Activated gamma-delta T cell treated with anti-CD3 and anti-CD28 coated beads, Interleukin-2, amount 50 U/mL, for 16 hours (primary cell): ENCODE data around the gene GRIK3.
"Not testable (repeated sequence)": the region's sequence is repeated elsewhere in the genome, so short reads cannot be mapped to it uniquely, and the experiment has no call there.

Experiments used
- DNase-seq: peaks from one replicate; pipeline ENCODE4 v3.0.0-alpha.2; 2020; ENCODE audit warnings: low read depth

GRIK3 gene

GRCh38 chr1:36941316-36941978 lies 92.9 kb downstream of the GRIK3 start:
- DNase-seq: no peak

DNA sequence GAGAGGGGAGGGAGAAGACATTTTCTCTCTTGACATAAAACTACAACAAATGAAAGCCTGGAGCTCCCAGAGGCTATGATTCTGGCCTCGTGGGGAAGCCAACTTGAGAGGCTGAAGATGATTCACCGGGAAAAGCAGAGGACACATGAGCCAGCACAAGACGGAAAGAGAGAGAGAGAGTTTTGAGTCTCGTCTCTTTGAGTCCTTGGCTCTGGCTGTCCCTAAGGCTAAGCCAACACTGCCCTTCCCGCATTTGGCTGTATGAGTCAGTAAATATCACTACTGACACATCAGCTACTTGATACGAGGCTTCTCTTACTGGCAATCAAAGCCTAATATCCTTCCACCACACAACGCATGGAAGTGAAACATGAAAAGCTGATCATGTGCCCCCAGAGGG lies 95.5 kb downstream of the GRIK3 start:
- no peak for DNase-seq

GRCh38 chr1:36937371-36937770 lies 96.9 kb downstream of the GRIK3 start:
- no peak for DNase-seq

DNA sequence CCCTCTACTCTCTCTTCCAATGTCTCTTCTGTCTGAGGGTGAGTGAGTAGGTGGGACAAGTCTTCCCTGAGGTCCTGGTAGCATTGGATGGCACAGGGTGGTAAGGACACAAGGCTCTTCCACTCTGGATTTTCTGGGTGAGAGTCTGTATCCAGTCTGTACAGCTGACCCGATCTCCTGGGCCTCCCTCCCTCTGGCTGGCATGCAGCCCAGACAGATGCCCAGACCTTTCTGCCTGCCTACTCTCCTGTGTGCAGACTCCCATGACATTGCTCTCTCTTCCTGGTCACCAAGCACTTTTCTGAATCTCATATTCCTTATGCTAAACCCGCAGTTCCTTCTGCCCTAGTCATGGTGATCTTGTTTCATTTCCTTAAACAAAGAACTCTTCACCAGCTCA lies 100.3 kb downstream of the GRIK3 start:
- DNase-seq: no peak

GRCh38 chr1:36927826-36928225 lies 106.5 kb downstream of the GRIK3 start:
- DNase-seq: no peak

DNA sequence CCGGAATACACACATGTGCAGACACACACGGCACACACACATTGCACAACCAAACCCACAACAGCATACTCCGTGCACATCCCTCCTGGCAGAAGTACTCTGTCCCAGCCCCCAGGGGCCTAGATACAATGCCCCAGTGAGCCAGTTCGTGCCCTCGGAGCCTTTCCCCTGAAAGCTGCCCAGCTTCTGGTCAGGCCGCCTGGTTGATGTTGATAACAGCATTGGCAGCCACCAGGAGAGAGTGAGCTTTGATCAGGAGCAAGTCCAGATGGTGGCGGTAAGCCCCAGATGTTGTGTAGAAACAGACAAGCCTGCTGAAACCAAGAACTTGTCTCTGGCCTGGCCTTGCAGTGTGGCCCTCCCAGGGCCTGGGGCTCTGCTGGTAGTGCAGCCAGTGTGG lies 109.1 kb downstream of the GRIK3 start:
- no peak for DNase-seq

GRCh38 chr1:36924282-36924811 lies 110.0 kb downstream of the GRIK3 start:
- no peak for DNase-seq

DNA sequence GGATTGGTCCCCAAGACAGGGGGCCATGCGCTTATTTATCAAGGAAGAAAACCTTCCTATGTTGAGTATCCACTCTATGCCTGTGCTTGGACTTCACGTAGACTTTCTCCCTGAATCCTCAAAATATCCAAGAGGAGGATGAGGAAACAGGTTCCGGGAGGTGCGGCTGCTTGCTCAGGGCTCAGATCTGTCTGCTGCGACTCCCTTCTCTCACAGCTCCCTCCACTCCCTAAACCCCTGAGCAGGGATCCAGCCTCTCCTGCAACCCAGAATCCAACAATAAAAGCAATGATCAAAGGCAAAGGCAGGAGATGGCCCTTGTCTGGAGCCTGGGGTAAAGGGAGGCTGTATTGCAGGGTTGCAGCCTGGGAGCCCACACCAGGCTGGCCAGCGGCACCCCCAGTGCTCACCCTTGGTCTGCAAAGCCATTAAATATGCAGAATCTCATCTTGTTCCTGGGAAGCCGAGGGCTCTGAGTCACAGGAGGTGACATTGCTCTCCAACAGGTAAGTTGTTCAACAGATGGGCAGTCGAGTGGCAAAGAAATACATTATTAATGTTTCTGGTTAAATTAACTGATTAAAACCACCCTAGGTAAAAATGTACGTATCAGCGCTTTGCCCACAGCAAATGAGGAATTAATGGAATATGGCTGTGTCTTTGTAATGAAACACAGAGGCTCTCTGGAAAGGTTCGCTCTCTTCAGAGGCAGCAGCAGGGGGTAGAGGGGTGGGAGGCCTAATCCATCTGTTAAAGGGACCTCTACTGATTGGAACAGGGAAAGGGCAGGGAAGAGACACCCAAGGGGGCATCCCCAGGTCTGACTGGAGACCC lies 111.5 kb downstream of the GRIK3 start:
- no peak for DNase-seq

- DNase-seq: no peak
Measured at GRCh38 chr1:36922071-36922470, 112.2 kb downstream of the GRIK3 start.

DNA sequence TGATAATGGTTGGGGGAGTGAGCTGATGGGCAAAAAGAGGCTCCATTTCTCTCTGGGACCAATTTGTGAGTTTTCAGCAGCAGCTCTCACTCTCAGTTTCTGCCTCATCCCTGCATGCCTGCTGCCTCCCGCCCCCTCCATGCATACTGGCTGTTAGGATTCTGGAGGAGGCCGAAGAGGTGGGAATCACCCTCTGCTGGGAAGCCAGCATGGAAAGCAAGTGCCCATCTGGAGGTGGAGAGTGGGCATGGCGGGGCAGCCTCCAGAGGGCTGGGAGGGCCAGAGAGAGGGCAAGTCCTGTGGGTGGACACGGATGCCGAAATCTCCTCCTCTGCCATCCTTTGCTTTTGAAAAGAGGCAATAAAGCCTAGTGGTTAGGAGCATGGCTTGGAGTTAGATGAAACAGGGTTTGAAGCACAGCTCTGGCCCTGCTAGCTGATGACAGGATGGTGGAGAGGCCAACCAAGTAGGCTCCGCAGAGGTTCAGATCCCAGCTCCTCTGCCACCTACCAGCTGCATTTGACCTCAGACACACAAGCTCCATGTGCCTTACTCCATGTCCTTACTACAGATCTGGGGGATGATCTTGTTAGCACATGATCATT lies 113.4 kb downstream of the GRIK3 start:
- DNase-seq: no peak

GRCh38 chr1:36920371-36920770 lies 113.9 kb downstream of the GRIK3 start:
- DNase-seq: no peak

DNA sequence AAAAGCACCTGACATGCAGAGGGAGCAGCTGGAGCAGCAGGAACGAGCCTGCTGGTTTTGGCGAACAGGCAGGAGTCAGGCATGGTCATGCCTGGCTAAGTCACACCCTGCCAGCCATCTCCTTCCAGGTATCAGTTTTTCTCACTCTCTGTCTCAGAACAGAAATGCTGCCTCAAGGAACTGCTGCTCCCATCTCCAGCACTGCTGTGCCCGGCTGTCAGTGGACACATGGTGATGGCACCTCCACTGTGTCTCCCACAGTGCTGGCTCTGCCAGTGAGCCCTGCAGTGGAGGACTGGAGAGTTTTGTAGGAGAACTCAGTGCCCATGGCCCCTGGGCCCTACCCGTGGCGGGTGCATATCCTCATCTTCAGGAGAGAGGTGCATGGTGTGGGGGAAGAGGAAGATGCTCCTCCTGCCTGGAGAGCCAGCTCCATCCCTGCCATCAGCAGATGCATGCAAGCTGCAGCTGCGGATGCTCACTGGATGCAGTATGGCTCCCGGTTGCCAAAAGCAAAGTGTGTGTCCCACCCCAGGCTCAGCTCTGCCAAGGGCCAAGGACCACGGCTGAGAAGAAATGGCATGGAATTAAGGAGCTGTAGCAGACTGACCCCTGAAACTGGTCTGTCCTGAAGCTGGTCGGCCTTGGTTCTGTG lies 114.7 kb downstream of the GRIK3 start:
- no peak for DNase-seq

GRCh38 chr1:36918604-36919003 lies 115.7 kb downstream of the GRIK3 start:
- no peak for DNase-seq

GRCh38 chr1:36916542-36916941 lies 117.8 kb downstream of the GRIK3 start:
- not testable (repeated sequence) for DNase-seq

- DNase-seq: no peak
Measured at GRCh38 chr1:36913484-36914060, 120.7 kb downstream of the GRIK3 start.

DNA sequence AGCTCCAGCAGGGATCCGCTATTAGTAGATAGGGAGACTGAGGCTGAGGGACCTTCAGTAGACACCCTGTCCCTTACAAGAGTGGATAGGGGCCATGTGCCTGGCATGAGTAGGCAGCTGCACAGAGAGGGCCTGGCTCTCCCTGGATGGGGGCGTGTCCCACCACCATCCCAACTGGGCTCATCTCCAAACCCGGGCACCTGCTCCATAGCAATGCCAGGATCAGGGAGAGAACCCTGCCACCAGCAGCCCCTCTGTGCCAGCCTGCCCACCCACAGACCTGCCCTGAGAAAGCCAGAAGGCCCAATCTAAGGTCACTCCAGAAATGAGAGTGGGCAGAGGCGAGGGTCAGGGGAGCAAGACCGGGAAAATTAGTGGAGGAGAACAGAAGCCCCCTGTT lies 121.3 kb downstream of the GRIK3 start:
- no peak for DNase-seq

- DNase-seq: no peak
Measured at GRCh38 chr1:36912365-36912865, 121.9 kb downstream of the GRIK3 start.

DNA sequence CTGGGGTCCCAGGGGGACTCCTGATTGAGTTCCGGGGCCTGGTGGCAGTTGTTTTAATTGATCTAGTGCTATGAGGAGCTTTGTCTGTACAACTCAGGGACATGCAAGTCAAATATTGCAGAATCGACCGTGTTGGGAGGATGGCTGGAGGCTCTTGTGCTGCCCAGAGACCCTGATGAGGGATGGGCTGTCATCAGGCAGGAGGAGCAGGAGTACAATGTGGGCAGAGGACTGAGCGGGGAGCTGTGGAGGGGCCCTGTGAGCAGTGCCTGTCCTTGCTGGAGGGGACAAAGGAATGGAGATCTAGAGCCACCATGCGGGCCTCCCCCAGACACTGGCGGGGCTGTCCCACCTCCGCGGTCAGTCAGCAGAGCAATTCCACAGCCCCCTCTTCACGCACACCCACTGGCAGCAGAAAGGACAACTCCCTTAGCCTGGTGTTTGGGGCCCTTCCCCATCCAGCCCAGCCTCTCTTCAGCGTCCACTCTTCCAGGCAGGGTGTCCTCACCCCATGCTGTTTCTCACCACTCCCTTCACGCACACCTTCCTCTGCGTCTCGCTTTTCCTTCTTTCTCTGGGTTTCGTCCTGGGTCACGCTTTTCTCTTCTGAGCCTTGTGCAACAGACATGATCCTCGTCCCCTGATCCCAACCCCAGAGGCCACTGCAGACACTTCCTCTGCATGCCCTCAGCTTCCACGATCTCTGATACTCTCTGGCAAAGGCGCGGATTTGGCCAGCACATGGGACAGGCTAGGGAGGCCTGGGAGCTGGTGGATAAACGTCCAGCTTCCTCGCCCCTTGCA lies 122.6 kb downstream of the GRIK3 start:
- no peak for DNase-seq

DNA sequence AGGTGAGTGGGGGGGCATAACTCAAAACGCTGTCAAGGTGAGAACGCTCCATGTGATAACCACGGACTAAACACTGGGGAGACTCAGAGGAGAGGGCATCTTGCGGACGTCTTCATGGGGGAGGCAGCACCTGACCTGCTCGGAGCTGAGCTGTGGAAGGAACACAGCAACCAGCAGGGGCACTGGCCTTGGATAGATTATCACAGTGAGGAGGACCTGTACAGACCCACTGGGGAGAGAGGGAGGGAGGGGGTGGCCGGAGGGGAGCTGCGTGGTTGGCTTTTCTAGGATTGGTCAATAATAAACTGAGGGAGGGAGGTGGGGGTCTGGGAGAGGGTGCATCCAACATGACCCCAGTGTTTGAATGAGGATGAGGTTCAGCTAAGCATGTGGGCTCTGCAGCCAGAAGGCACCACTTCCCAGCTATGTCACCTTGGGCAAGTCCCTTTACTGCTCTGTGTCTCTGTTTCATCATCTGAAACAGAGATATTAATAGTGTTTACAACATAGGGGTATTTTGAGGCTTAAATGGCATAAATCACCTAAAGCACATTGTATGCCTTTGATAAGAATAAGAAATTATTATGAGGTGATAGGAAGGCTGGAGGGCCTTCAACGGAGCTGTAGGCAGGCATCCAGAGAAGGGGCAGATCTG lies 123.3 kb downstream of the GRIK3 start:
- no peak for DNase-seq

GRCh38 chr1:36909946-36910725 lies 124.2 kb downstream of the GRIK3 start:
- DNase-seq: no peak
